Right atrium auricular region (tissue), 2 donors: Measurements from ENCODE around the gene HCN3. TPM values are rescaled to one million over a fixed set of nuclear protein-coding genes. Genes with fewer than 3 reads are reported as not detected.
A peak's percentile ranks its signal among the peaks of the same experiment; 100 is the strongest.

Source experiments
- DNase-seq: peaks from one replicate; pipeline ENCODE4 v3.0.0-alpha.2; 2019; ENCODE audit warnings: low spot score
- H3K27ac ChIP-seq, 2 donors: fragments of 200-600 bp; sonication (generic); 1 replicate in 1 of 2; 2 replicates in 1 of 2; pipeline ENCODE4 v1.5.1; 2016 to 2019
- H3K27me3 ChIP-seq, 2 donors: fragments of 200-600 bp; sonication (generic); one replicate each; pipeline versions ENCODE4 v1.5.1 to v1.6.0; 2017 to 2019
- H3K36me3 ChIP-seq: fragments of 200-600 bp; sonication (generic); one replicate; pipeline ENCODE4 v1.5.1; 2016
- H3K4me1 ChIP-seq, 2 donors: fragments of 200-600 bp; sonication (generic); one replicate each; pipeline versions ENCODE4 v1.5.1 to v1.6.0; 2017 to 2019
- H3K4me3 ChIP-seq, 2 donors: fragments of 200-600 bp; sonication (generic); 1 replicate in 1 of 2; 2 replicates in 1 of 2; pipeline ENCODE4 v1.5.1; 2017 to 2019; ENCODE audit warnings: mild to moderate bottlenecking in 1 of 2, moderate library complexity in 1 of 2
- H3K9me3 ChIP-seq, 2 donors: fragments of 200-600 bp; sonication (generic); one replicate each; pipeline ENCODE4 v1.5.1; 2019
- total RNA-seq, 2 donors: library from RNA; depleted of rRNA; stranded (reverse); fragments of >200 nt; gene quantifications; one replicate each; pipeline ENCODE4 v1.1.0, GENCODE V29; 2016
- TF ChIP-seq, protein P1 (sequence below), 2 donors: fragments of 200-600 bp; sonication (generic); IDR thresholded peaks; one replicate each; pipeline ENCODE4 v1.5.1; 2019; ENCODE audit warnings: antibody characterized with exemption in 2 of 2

HCN3 gene
- total RNA-seq, 2 donors from 2014 or later = 0.35 to 0.41 TPM

DNA sequence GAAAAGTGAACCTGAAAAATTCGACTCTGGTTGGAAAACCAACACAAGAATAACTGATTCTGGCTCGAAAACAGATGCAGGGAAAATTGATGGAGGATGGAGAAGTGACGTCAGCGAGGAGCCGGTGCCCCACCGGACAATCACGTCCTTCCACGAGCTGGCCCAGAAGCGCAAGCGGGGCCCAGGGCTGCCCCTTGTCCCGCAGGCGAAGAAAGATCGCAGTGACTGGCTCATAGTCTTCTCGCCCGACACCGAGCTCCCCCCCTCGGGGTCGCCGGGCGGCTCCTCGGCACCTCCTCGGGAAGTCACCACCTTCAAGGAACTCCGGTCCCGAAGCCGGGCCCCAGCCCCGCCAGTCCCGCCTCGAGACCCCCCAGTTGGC, 45.3 kb downstream of the HCN3 start:
- H3K27me3 ChIP-seq = no peaks in the 10 kb centered on the region
- no peaks in the 10 kb centered on the region for H3K9me3 ChIP-seq
- peaks cover 0 to 46% of the 10 kb centered on the region in 2 donors for H3K4me1 ChIP-seq
- no peak for DNase-seq
- peak overlapping the region; percentile 97 to 99 for H3K27ac ChIP-seq
- peak overlapping the region; percentile 72 to 80 for H3K4me3 ChIP-seq
- peaks cover 18% of the 10 kb centered on the region for H3K36me3 ChIP-seq
- TF ChIP-seq, protein P1, sequence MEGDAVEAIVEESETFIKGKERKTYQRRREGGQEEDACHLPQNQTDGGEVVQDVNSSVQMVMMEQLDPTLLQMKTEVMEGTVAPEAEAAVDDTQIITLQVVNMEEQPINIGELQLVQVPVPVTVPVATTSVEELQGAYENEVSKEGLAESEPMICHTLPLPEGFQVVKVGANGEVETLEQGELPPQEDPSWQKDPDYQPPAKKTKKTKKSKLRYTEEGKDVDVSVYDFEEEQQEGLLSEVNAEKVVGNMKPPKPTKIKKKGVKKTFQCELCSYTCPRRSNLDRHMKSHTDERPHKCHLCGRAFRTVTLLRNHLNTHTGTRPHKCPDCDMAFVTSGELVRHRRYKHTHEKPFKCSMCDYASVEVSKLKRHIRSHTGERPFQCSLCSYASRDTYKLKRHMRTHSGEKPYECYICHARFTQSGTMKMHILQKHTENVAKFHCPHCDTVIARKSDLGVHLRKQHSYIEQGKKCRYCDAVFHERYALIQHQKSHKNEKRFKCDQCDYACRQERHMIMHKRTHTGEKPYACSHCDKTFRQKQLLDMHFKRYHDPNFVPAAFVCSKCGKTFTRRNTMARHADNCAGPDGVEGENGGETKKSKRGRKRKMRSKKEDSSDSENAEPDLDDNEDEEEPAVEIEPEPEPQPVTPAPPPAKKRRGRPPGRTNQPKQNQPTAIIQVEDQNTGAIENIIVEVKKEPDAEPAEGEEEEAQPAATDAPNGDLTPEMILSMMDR (IDR thresholded peaks at IDR 0.05) = no peak

DNA sequence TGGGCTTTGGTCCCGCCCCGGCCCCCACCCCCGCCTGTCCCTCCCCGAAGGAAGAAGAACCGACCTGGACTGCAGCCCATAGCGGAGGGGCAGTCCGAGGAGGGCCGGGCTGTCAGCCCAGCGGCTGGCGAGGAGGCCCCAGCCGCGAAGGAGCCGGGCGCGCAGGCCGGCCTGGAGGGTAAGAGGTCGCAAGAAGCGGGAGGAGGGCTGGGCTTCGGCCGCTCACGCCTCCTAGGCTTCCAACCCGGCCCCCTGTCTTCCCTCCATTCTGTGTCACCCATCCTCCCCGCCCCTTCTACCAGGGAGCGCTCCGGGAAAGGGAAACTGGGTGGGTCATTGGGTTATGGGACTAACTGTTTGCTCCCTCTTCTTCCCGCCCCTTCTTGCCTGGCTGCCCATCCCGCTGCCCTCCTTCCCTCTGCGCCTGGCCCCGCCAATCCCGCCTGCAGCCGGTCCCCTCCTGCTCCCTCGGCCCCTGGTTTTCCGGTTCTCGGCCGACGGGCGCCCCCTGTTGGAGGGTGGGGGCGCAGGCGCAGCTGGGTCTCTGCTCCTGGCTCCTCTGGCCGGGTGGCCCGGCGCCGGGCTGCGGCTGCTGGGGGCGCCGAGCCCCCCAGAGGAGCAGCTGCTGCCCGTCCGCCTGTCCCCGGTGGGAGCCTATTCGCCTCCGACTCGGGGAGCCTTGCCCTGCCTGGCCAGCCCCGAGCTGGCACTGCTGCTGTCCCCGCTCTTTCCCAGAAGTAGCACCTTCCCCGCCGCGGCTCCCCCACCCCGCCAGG, 45.9 kb downstream of the HCN3 start:
- Histone ChIP-seq H3K27me3 (no peaks in the 10 kb centered on the region), H3K27ac (peak overlapping the region; percentile 97 to 99), H3K4me1 (peaks cover 0 to 46% of the 10 kb centered on the region in 2 donors), H3K9me3 (no peaks in the 10 kb centered on the region), H3K36me3 (peaks cover 16% of the 10 kb centered on the region), H3K4me3 (peak overlapping the region; percentile 72 to 80)
- peak; percentile 92 for DNase-seq
- TF ChIP-seq, protein P1 (IDR thresholded peaks at IDR 0.05) = peak; percentile 94 to 96

DNA sequence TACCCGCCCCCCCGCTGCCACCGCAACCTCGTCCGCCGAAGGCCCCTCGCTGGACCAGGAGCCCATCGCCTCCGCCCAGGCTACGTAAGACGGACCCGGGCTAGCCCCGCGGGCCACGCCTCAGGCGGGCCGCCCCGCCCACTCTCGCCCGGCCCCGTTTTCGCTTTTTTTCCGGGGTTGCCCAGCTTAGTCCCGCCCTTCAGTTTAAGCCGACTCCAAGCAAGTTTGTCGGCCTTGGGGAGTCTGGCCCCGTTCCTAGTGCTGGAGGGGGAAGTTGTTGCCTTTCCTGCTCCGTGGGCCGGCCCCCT, 46.4 kb downstream of the HCN3 start:
- TF ChIP-seq, protein P1 (IDR thresholded peaks at IDR 0.05) = no peak
- H3K4me1 ChIP-seq = peaks cover 0 to 46% of the 10 kb centered on the region in 2 donors
- DNase-seq = peak; percentile 90

DNA sequence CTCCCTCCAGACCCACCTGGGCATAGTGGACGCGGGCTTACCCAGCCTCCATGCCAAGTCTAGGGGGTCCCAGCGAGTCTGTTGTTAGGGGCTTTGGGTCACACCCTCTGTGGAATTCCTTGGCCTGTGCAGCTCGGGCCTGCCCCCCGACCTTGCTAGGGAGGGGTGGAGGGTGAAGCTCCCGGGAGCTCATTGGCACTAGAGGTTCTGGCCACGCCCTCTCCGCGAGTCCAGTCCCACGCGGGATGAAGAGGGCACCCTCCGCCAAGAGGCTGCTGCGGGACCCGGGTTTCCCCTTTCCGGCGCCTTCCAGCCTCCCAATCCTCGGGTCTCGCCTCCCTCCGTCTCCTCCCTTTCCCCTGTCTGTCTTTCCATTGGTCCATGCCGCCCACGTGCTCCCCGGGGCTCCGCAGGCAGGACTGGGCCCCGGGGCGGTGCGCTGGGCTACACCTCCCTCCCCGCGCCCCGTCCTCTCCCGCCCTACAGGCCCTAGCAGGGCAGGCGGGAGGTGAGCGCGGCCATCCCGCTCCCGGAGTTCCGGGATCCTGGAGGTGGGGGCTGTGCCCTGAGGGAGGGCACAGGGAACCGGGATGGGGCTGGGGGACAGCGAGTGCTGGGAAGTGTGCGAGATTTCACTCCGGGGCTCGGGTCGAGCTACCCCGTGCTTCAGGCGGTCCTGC, 46.9 kb downstream of the HCN3 start:
- Histone ChIP-seq H3K27ac (peak overlapping the region; percentile 97 to 99), H3K4me1 (peaks cover 0 to 46% of the 10 kb centered on the region in 2 donors), H3K4me3 (peak overlapping the region; percentile 72 to 80), H3K9me3 (no peaks in the 10 kb centered on the region), H3K36me3 (peaks cover 17% of the 10 kb centered on the region), H3K27me3 (no peaks in the 10 kb centered on the region)
- DNase-seq = peak; percentile 98
- TF ChIP-seq, protein P1 (IDR thresholded peaks at IDR 0.05) = no peak

More for the DNA sequence above, 46.4 kb downstream of the HCN3 start:
- peak overlapping the region; percentile 97 to 99 for H3K27ac ChIP-seq
- H3K9me3 ChIP-seq = no peaks in the 10 kb centered on the region
- H3K36me3 ChIP-seq = peaks cover 16% of the 10 kb centered on the region
- H3K27me3 ChIP-seq = no peaks in the 10 kb centered on the region
- H3K4me3 ChIP-seq = peak overlapping the region; percentile 72 to 80

DNA sequence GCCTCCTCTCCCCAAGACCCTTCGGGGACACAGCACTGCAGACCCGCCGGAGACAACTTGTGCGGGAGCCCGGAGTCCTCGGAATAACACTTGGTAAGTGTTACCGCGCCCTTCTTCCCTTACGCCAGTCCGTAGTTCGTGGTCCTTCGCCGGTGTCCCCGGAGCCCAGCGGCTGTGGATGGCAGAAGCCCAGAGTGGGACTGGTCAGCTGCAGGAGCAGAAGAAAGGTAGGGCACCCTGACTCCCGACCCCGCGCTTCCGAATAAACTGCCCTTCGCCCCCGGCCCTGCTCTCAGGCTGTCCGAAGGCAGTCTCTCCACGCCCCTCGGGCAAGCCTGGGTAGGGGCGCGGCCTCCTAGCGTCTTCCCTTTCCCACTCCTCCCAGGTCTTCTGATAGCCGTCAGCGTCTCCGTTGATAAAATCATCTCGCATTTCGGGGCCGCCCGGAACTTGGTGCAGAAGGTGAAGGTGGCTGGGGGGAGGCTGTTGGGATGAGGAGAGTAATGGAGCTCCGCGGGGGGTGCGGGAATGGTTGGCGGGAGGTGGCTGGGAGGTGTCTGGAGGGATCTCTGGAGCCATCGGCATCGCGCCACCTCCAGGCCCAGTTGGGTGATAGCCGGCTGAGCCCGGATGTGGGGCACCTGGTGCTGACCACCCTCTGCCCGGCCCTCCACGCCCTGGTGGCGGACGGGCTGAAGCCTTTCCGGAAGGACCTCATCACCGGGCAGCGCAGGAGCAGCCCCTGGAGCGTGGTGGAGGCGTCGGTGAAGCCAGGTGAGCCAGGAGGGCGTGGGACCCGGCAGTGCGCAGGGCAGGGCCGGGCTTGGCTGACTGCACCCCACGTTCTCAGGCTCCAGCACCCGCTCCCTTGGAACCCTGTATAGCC, 47.7 kb downstream of the HCN3 start:
- peak overlapping the region; percentile 97 to 99 for H3K27ac ChIP-seq
- H3K4me3 ChIP-seq = peak overlapping the region; percentile 72 to 80
- TF ChIP-seq, protein P1 (IDR thresholded peaks at IDR 0.05) = peak in 1 of 2 donors; percentile 40
- no peaks in the 10 kb centered on the region for H3K27me3 ChIP-seq
- H3K4me1 ChIP-seq = peaks cover 0 to 41% of the 10 kb centered on the region in 2 donors
- H3K36me3 ChIP-seq = peaks cover 20% of the 10 kb centered on the region
- no peak for DNase-seq
- H3K9me3 ChIP-seq = no peaks in the 10 kb centered on the region
